Bronchial epithelial cell (primary cell): ENCODE measurements around the gene GLB1L3. TPM values are rescaled to one million over a fixed set of nuclear protein-coding genes. Genes with fewer than 3 reads are reported as not detected.

ENCODE experiments used
- DNase-seq: peaks from one replicate; pipeline ENCODE4 v3.0.0-alpha.2; 2010; ENCODE audit warnings: low read depth
- FAIRE-seq: peaks from 2 replicates; lab custom pipeline; 2011; peaks lifted over from hg19 to GRCh38; lab: Jason Lieb, UNC
- H3K27me3 ChIP-seq: 2 replicates; pipeline ENCODE4 v1.5.1; 2011; ENCODE audit warnings: low read length; ENCODE audit not compliant: control insufficient read depth, insufficient read depth
- H3K36me3 ChIP-seq: 2 replicates; pipeline ENCODE4 v1.5.1; 2011; ENCODE audit warnings: low read length; ENCODE audit not compliant: control insufficient read depth, insufficient read depth
- H3K4me3 ChIP-seq: 2 replicates; pipeline ENCODE4 v1.5.1; 2011; ENCODE audit warnings: mild to moderate bottlenecking, low read depth, low read length, control low read depth
- total RNA-seq: library from RNA; depleted of rRNA; stranded (reverse); fragments of >200 nt; gene quantifications from 2 replicates; pipeline ENCODE4 v1.2.1, GENCODE V29; 2014
- TF ChIP-seq, protein P1 (sequence below): IDR thresholded peaks from 2 replicates; pipeline ENCODE4 v1.5.1; 2011; ENCODE audit warnings: mild to moderate bottlenecking, moderate library complexity, low read length, control low read depth, inconsistent platforms; ENCODE audit not compliant: insufficient read depth, severe bottlenecking

The GLB1L3 gene
- total RNA-seq, 1 donor from 2014 or later = 2.1 TPM

- TF ChIP-seq, protein P1, sequence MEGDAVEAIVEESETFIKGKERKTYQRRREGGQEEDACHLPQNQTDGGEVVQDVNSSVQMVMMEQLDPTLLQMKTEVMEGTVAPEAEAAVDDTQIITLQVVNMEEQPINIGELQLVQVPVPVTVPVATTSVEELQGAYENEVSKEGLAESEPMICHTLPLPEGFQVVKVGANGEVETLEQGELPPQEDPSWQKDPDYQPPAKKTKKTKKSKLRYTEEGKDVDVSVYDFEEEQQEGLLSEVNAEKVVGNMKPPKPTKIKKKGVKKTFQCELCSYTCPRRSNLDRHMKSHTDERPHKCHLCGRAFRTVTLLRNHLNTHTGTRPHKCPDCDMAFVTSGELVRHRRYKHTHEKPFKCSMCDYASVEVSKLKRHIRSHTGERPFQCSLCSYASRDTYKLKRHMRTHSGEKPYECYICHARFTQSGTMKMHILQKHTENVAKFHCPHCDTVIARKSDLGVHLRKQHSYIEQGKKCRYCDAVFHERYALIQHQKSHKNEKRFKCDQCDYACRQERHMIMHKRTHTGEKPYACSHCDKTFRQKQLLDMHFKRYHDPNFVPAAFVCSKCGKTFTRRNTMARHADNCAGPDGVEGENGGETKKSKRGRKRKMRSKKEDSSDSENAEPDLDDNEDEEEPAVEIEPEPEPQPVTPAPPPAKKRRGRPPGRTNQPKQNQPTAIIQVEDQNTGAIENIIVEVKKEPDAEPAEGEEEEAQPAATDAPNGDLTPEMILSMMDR = no peak
- Histone ChIP-seq H3K4me3 (no peak overlapping the region), H3K36me3 (no peaks in the 10 kb centered on the region), H3K27me3 (no peaks in the 10 kb centered on the region)
- no peak for DNase-seq
- no peak for FAIRE-seq
These were observed 17.2 kb downstream of the GLB1L3 start for GRCh38 chr11:134293119-134294113.

DNA sequence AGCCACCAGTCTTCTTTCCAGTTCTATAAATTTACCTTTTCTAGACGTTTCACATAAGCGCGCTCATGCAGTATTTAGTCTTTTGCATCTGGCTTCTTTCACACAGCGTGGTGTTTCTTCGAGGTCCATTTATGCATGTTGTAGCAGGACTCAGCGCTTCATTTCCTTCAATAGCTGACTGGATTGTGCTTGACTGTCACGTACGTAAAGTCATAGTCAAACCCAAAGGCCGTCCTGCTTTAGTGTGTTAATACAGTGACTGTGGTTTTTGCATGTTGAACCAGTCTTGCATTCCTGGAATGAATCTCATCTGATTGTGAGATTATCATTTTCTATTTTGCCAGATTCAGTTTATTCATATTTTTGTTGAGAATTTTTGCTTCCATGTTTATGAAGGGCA lies 18.5 kb downstream of the GLB1L3 start:
- TF ChIP-seq, protein P1 = no peak
- Histone ChIP-seq H3K27me3 (no peaks in the 10 kb centered on the region), H3K36me3 (no peaks in the 10 kb centered on the region), H3K4me3 (no peak overlapping the region)
- no peak for FAIRE-seq
- no peak for DNase-seq

GRCh38 chr11:134312223-134312622 lies 36.0 kb downstream of the GLB1L3 start:
- DNase-seq = no peak
- TF ChIP-seq, protein P1 = no peak
- FAIRE-seq = no peak
- Histone ChIP-seq H3K27me3 (no peaks in the 10 kb centered on the region), H3K4me3 (no peak overlapping the region), H3K36me3 (no peaks in the 10 kb centered on the region)

DNA sequence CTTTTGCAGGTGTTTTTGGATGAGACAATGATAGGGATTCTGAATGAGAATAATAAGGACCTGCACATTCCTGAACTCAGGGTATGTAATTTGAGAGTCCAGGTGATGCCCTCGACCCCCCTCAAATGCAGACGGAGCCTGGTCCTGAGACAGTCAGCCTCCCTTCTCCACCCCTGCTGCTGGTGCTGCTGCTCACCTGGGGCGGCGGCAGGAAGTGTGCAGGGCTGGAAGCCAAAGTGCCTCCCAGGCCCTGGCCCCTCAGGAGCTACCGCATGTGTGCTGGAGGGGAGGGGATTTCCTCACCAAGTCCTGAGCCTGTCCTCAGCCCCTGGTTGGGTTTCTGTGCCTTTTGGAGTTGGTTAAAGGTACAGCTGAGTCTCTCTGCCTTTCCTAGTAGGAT lies 36.6 kb downstream of the GLB1L3 start:
- FAIRE-seq (no peak), DNase-seq (no peak)
- TF ChIP-seq, protein P1 = no peak
- Histone ChIP-seq H3K36me3 (no peaks in the 10 kb centered on the region), H3K4me3 (no peak overlapping the region), H3K27me3 (no peaks in the 10 kb centered on the region)

DNA sequence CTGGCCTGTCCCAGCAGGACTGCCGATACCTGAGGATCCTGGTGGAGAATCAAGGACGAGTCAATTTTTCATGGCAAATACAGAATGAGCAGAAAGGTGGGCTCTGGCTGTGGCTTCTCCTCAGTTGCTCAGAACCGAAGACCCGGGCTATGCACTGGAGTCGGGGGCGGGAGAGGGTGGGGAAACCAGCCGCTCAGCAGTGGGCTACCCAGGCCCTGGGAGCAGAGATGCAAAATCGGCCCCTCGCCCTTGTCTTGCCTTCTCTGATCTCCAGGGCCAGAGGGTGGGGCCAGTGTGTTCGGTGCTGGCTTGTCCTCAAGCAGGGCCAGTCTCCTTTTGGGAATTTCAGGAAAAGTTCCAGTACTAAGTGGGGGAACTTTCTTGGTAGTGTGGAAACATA lies 37.2 kb downstream of the GLB1L3 start:
- DNase-seq (no peak), FAIRE-seq (no peak)
- no peaks in the 10 kb centered on the region for H3K36me3 ChIP-seq
- no peak overlapping the region for H3K4me3 ChIP-seq
- no peaks in the 10 kb centered on the region for H3K27me3 ChIP-seq
- TF ChIP-seq, protein P1 = no peak
